Epithelial cell of proximal tubule (primary cell): ENCODE results near the gene PROM1. TPM values are rescaled to one million over a fixed set of nuclear protein-coding genes. Genes with fewer than 3 reads are reported as not detected.

Source experiments
- DNase-seq: peaks from one replicate; pipeline ENCODE4 v3.0.0-alpha.2; 2011; ENCODE audit warnings: low read depth
- H3K4me3 ChIP-seq: 2 replicates; pipeline ENCODE4 v1.5.1; 2011; ENCODE audit warnings: low read depth, mild to moderate bottlenecking, low read length
- total RNA-seq: library from RNA; depleted of rRNA; stranded (reverse); fragments of >200 nt; gene quantifications from 2 replicates; pipeline ENCODE4 v1.2.3, GENCODE V29; 2015
- TF ChIP-seq, protein P1 (sequence below): conservative IDR thresholded peaks from 2 replicates; pipeline ENCODE4 v1.5.1; 2012; ENCODE audit warnings: low read depth, mild to moderate bottlenecking, low read length

The PROM1 gene
- total RNA-seq, 1 donor from 2014 or later = 69.6 TPM

DNA sequence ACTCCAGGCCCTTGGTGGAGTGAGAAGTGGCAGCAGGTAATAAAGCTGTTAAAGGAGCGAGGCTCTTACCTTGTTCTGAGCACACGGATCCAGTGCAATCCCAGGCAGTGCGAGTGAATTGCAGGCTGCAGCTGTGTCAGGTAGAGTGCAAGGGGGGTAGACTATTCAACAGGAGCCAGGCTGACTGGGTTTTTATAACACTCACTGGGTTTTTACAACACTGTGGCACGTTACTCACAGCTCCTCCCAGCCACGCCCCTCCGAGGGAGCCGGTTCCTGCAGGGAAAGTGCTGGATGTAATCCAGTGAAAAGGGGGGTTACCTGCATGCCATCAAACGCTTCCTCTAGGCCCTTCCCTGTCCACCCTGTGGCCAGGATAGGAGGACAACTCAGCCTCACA lies 145.6 kb downstream of the PROM1 start:
- H3K4me3 ChIP-seq = no peak overlapping the region
- no peak for DNase-seq
- TF ChIP-seq, protein P1, sequence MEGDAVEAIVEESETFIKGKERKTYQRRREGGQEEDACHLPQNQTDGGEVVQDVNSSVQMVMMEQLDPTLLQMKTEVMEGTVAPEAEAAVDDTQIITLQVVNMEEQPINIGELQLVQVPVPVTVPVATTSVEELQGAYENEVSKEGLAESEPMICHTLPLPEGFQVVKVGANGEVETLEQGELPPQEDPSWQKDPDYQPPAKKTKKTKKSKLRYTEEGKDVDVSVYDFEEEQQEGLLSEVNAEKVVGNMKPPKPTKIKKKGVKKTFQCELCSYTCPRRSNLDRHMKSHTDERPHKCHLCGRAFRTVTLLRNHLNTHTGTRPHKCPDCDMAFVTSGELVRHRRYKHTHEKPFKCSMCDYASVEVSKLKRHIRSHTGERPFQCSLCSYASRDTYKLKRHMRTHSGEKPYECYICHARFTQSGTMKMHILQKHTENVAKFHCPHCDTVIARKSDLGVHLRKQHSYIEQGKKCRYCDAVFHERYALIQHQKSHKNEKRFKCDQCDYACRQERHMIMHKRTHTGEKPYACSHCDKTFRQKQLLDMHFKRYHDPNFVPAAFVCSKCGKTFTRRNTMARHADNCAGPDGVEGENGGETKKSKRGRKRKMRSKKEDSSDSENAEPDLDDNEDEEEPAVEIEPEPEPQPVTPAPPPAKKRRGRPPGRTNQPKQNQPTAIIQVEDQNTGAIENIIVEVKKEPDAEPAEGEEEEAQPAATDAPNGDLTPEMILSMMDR = no peak

DNA sequence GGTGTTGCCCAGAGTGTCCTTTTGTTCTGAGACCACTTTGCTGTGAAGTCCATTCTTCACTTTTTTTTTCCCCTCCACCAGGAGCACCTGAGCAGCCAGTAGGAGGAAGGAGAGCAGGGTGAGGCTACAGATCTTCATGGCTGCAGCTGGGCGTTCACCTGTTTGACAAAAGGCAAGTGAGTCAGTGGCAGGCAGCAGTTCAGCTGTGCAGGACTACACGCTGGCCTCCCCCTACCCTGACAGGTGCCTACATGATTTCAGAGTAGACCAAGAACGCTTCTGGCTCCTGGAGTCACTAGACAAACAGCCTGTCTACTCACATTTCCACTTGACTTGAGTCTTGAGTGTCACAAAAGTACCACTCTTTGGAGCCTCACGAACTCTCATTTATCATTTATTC lies 147.3 kb downstream of the PROM1 start:
- no peak overlapping the region for H3K4me3 ChIP-seq
- TF ChIP-seq, protein P1 = no peak
- no peak for DNase-seq

DNA sequence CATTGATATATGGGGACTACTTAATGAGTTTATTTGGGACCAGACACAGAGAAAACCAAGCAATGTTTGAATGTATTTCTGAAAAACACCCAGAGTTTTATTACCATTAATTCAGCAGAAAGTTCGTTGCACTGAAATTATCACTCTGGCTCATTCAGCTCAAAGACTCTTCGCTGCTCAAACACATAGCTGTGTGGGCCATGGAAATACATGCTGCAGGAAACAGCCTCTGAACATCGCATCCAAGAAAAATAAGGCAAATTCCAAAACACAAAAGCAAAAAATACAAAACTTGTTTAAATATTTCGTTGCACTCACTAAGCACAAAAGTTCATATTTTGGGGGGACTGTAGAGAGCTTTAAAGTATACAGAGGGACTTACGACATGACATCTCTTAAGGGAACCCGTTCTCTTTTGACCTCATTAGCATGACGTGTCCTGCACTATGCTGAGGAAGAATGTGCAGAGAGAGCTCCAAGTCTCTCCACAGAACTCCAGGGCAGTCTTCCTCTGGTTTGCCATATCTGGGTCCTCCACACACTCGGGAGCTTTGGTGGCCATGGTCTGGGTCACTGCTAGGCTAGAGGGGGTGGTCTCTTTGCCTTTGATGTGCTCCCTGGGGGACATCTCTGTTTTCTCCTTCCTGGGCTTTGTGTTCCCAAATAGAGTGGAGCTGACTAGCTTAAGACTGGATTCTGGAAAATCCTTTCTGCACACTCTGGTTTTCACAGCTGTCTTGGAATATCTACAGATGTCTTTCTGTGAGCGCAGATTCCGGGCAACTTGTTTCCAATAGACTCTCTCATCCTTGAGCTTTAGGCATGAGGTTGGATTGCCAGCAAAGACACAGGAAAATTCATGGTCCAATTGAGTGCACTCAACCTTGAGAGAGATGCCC lies 148.1 kb downstream of the PROM1 start:
- DNase-seq = no peak
- TF ChIP-seq, protein P1 = no peak
- no peak overlapping the region for H3K4me3 ChIP-seq

DNA sequence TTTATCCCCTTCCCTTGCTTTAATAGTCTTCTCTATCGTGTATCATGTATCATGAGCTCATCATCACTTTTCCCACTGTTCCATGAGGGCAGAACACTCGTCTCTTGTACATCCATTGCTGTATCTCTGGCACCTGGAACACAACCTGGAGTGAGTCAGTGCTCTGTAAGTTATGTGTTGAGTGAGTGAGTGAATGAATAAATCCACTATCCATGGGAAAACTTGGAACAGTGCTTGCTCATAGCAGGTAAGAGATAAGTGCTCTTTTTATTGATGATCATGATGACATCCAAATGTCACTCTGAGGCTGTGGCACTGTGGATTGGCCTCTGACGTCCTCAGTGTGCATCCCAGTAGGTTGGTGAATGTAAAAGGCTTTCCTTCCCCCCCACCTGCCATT lies 149.6 kb downstream of the PROM1 start:
- TF ChIP-seq, protein P1 = no peak
- no peak for DNase-seq
- no peak overlapping the region for H3K4me3 ChIP-seq

DNA sequence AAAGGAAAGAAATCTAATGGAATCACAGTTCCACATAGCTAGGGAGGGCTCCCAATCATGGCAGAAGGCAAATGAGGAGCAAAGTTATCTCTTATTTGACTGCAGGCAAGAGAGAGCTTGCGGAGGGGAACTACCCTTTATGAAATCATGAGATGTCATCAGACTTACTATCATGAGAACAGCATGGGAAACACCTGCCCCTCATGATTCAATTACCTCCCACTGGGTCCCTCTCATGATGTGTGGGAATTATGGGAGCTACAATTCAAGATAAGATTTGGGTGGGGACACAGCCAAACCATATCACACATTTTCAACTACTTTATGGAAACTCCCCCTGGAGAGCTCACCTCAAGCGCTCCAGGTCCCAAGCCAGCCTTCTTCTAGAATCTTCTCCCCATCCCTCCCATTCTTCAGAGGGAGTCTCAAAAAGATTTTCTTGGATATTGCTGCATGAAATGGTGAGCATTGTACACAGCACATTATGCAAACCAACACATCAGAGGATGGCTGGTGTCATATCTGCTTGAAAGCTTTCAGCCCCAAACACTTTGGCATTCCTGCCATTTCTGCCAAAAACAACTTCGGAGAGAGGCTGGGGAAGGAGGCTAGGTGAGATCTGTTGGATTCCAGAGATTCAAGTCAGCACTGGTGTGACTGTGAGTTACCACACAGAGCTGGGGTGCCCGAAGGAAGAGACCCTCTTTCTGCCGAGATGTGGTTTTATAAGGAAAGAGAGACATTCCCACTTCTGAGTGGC lies 152.2 kb downstream of the PROM1 start:
- no peak for DNase-seq
- TF ChIP-seq, protein P1 = no peak
- no peak overlapping the region for H3K4me3 ChIP-seq

DNA sequence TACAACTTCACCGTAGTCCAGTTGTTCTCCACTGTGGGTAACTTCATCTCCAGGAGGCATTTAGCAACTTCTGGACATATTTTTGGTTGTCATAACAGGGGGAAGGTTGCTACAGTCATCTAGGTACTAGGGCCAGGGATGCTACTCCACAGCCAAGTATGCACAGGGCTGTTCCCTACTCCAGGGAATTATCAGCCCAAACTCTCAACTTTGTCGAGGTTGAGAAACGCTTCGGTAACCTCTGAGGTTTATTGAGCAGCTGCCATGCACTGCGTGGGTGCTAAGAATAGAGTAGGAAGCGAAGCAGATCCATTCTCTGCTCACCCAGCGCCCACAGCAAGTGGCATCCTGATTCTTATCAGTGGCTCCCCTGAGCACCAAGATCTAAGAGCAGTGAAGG lies 153.5 kb downstream of the PROM1 start:
- no peak overlapping the region for H3K4me3 ChIP-seq
- no peak for DNase-seq
- TF ChIP-seq, protein P1 = no peak
